Measurements from ENCODE around the gene CHRD.

CHRD gene

GRCh38 chr3:184347321-184348056 is 32.4 kb upstream of the CHRD start:
- DNase-seq = no peak

- DNase-seq = no peak
Measured at GRCh38 chr3:184348057-184348382, 31.8 kb upstream of the CHRD start.

- no peak for DNase-seq
Measured at GRCh38 chr3:184349563-184350470, 30.0 kb upstream of the CHRD start.

GRCh38 chr3:184350618-184351017 is 29.2 kb upstream of the CHRD start:
- no peak for DNase-seq

- DNase-seq = no peak
Measured at GRCh38 chr3:184351511-184352148, 28.2 kb upstream of the CHRD start.

GRCh38 chr3:184352149-184352785 is 27.6 kb upstream of the CHRD start:
- DNase-seq = no peak

GRCh38 chr3:184352897-184353545 is 26.8 kb upstream of the CHRD start:
- no peak for DNase-seq

- no peak for DNase-seq
Measured at GRCh38 chr3:184353546-184353941, 26.3 kb upstream of the CHRD start.

GRCh38 chr3:184354121-184354728 is 25.6 kb upstream of the CHRD start:
- peak in 1 of 2 experiments; percentile 8 for DNase-seq

GRCh38 chr3:184354754-184355153 is 25.1 kb upstream of the CHRD start:
- DNase-seq = no peak

- DNase-seq = no peak
Measured at GRCh38 chr3:184355261-184356040, 24.4 kb upstream of the CHRD start.

GRCh38 chr3:184357248-184358123 is 22.4 kb upstream of the CHRD start:
- no peak for DNase-seq

GRCh38 chr3:184358124-184358767 is 21.6 kb upstream of the CHRD start:
- no peak for DNase-seq

GRCh38 chr3:184358921-184359350 is 20.9 kb upstream of the CHRD start:
- DNase-seq = no peak

GRCh38 chr3:184359610-184360009 is 20.2 kb upstream of the CHRD start:
- no peak for DNase-seq

GRCh38 chr3:184360070-184360928 is 19.6 kb upstream of the CHRD start:
- DNase-seq = no peak

- DNase-seq = no peak
Measured at GRCh38 chr3:184360929-184361531, 18.8 kb upstream of the CHRD start.

GRCh38 chr3:184361532-184361931 is 18.3 kb upstream of the CHRD start, which contains the start of the genes CLCN2 and POLR2H:
CLCN2 (minus strand) TSS chr3:184361605; CDS start chr3:184361479, 126 bp downstream.
POLR2H (plus strand) TSS chr3:184361710; CDS start chr3:184363493, 1,783 bp downstream.
- no peak for DNase-seq

Data from SW 1271 (cell line).